GM21786 (cell line): ENCODE measurements around the gene CACNA1G.

Experiments
- ATAC-seq: cut with Tn5 transposase; IDR thresholded peaks from one replicate; pipeline ENCODE4 v1.9.1; 2021; ENCODE audit not compliant: unreplicated experiment

Gene CACNA1G

GRCh38 chr17:50547035-50547735 is 13.3 kb upstream of the CACNA1G start, which contains the start of gene SPATA20:
Gene SPATA20, plus strand, starts transcription at chr17:50547174. Its CDS starts 35 bp downstream, at chr17:50547209.
- ATAC-seq: peak; percentile 58

- ATAC-seq: no peak
Observed at GRCh38 chr17:50547736-50548083, 12.8 kb upstream of the CACNA1G start.

- ATAC-seq: no peak
Observed at GRCh38 chr17:50548831-50549230, 11.7 kb upstream of the CACNA1G start.

GRCh38 chr17:50549256-50549941 is 11.1 kb upstream of the CACNA1G start:
- ATAC-seq: no peak

GRCh38 chr17:50549969-50550368 is 10.5 kb upstream of the CACNA1G start:
- no peak for ATAC-seq

- ATAC-seq: no peak
Observed at GRCh38 chr17:50550661-50551432, 9.7 kb upstream of the CACNA1G start.

GRCh38 chr17:50551433-50551815 is 9.1 kb upstream of the CACNA1G start:
- ATAC-seq: no peak

GRCh38 chr17:50551884-50552283 is 8.6 kb upstream of the CACNA1G start:
- no peak for ATAC-seq

- ATAC-seq: no peak
Observed at GRCh38 chr17:50554201-50554600, 6.3 kb upstream of the CACNA1G start.

- ATAC-seq: no peak
Observed at GRCh38 chr17:50556803-50557202, 3.7 kb upstream of the CACNA1G start.

- ATAC-seq: no peak
Observed at GRCh38 chr17:50557630-50558029, 2.9 kb upstream of the CACNA1G start.

- ATAC-seq: no peak
Observed at GRCh38 chr17:50558091-50558490, 2.4 kb upstream of the CACNA1G start.

GRCh38 chr17:50558581-50558940 is 2.0 kb upstream of the CACNA1G start:
- no peak for ATAC-seq

- ATAC-seq: no peak
Observed at GRCh38 chr17:50558941-50559614, 1.4 kb upstream of the CACNA1G start.

GRCh38 chr17:50559674-50560184 is 786 bp upstream of the CACNA1G start:
- no peak for ATAC-seq

- ATAC-seq: no peak
Observed at GRCh38 chr17:50560931-50561745, 623 bp downstream of the CACNA1G start.

- no peak for ATAC-seq
Observed at GRCh38 chr17:50561746-50562141, 1.2 kb downstream of the CACNA1G start.

- no peak for ATAC-seq
Observed at GRCh38 chr17:50562242-50563091, 2.0 kb downstream of the CACNA1G start.

- no peak for ATAC-seq
Observed at GRCh38 chr17:50563092-50563511, 2.6 kb downstream of the CACNA1G start.
